Stimulated activated naive CD8-positive, alpha-beta T cell treated with anti-CD3 and anti-CD28 coated beads, Interleukin-15, Interleukin-2, amounts not matched to agents 100 ng/mL and 50 ng/mL, for 24 hours (primary cell): ENCODE results near the gene ADAM15.

ENCODE experiments used
- H3K27ac Mint-ChIP-seq: one replicate; pipeline ENCODE4 v1.8.0; 2021; ENCODE audit warnings: mild to moderate bottlenecking, mixed read lengths
- H3K27me3 Mint-ChIP-seq: one replicate; pipeline ENCODE4 v1.8.0; 2021; ENCODE audit warnings: mixed read lengths
- H3K36me3 Mint-ChIP-seq: one replicate; pipeline ENCODE4 v1.8.0; 2021; ENCODE audit warnings: low read depth, mixed read lengths
- H3K4me1 Mint-ChIP-seq: one replicate; pipeline ENCODE4 v1.8.0; 2021; ENCODE audit warnings: low read depth, mixed read lengths
- H3K4me3 Mint-ChIP-seq: one replicate; pipeline ENCODE4 v1.8.0; 2021; ENCODE audit warnings: mild to moderate bottlenecking, mixed read lengths
- H3K9me3 Mint-ChIP-seq: one replicate; pipeline ENCODE4 v1.8.0; 2021; ENCODE audit warnings: mixed read lengths

Gene ADAM15

GRCh38 chr1:155108296-155108695 is 57.2 kb downstream of the ADAM15 start:
- Mint-ChIP-seq H3K4me1 (no peaks in the 10 kb centered on the region), H3K36me3 (no peaks in the 10 kb centered on the region), H3K4me3 (no peak overlapping the region), H3K27ac (no peak overlapping the region), H3K9me3 (no peaks in the 10 kb centered on the region), H3K27me3 (no peaks in the 10 kb centered on the region)

- Mint-ChIP-seq H3K27me3 (no peaks in the 10 kb centered on the region), H3K4me1 (no peaks in the 10 kb centered on the region), H3K4me3 (no peak overlapping the region)
These were observed 59.3 kb downstream of the ADAM15 start for GRCh38 chr1:155110381-155110780.

GRCh38 chr1:155110826-155111225 is 59.7 kb downstream of the ADAM15 start:
- Mint-ChIP-seq H3K4me3 (no peak overlapping the region), H3K36me3 (no peaks in the 10 kb centered on the region), H3K27me3 (no peaks in the 10 kb centered on the region), H3K27ac (no peak overlapping the region), H3K4me1 (no peaks in the 10 kb centered on the region), H3K9me3 (no peaks in the 10 kb centered on the region)

More at GRCh38 chr1:155110381-155110780, 59.3 kb downstream of the ADAM15 start:
- H3K27ac Mint-ChIP-seq = no peak overlapping the region
- no peaks in the 10 kb centered on the region for H3K36me3 Mint-ChIP-seq
- H3K9me3 Mint-ChIP-seq = no peaks in the 10 kb centered on the region
